ENCODE data around the gene RASAL2. TPM values are rescaled to one million over a fixed set of nuclear protein-coding genes. Genes with fewer than 3 reads are reported as not detected.

Gene RASAL2
- total RNA-seq, 1 donor from 2014 or later: 18.3 TPM

- Mint-ChIP-seq H3K36me3 (peaks cover 3% of the 10 kb centered on the region), H3K4me3 (no peak overlapping the region), H3K27ac (no peak overlapping the region), H3K27me3 (ENCODE audit: insufficient read depth, low read depth) (no peaks in the 10 kb centered on the region), H3K9me3 (peaks cover 7% of the 10 kb centered on the region), H3K4me1 (no peaks in the 10 kb centered on the region)
- Histone ChIP-seq H3K27ac (no peak overlapping the region), H3K4me2 (no peak overlapping the region), H3K27me3 (no peaks in the 10 kb centered on the region), H4K20me1 (ENCODE audit: low read depth) (no peaks in the 10 kb centered on the region), H2AFZ (replicated peaks) (no peak overlapping the region), H3K9me3 (ENCODE audit: low read depth) (no peaks in the 10 kb centered on the region), H3K36me3 (no peaks in the 10 kb centered on the region), H3F3A (ENCODE audit: low read depth) (no peaks in the 10 kb centered on the region), H3K9ac (no peak overlapping the region), H3K4me1 (no peaks in the 10 kb centered on the region), H3K79me2 (ENCODE audit: low read depth) (no peaks in the 10 kb centered on the region), H3K4me3 (no peak overlapping the region)
- no peak for DNase-seq (ENCODE audit: low spot score)
- TF ChIP-seq EZH2phosphoT487 (IDR thresholded peaks at IDR 0.05): no peak
- no peak for TF ChIP-seq CTCF (IDR thresholded peaks at IDR 0.05)
- TF ChIP-seq EZH2 (IDR thresholded peaks at IDR 0.05): no peak
Observed at GRCh38 chr1:178418284-178418955, 324.5 kb downstream of the RASAL2 start.

GRCh38 chr1:178434360-178434759, 340.5 kb downstream of the RASAL2 start:
- Histone ChIP-seq H3K9ac (no peak overlapping the region), H3F3A (ENCODE audit: low read depth) (no peaks in the 10 kb centered on the region), H3K4me3 (no peak overlapping the region), H3K27me3 (no peaks in the 10 kb centered on the region), H3K27ac (no peak overlapping the region), H4K20me1 (ENCODE audit: low read depth) (no peaks in the 10 kb centered on the region), H2AFZ (replicated peaks) (no peak overlapping the region), H3K9me3 (ENCODE audit: low read depth) (no peaks in the 10 kb centered on the region), H3K79me2 (ENCODE audit: low read depth) (no peaks in the 10 kb centered on the region), H3K4me1 (no peaks in the 10 kb centered on the region), H3K36me3 (no peaks in the 10 kb centered on the region), H3K4me2 (no peak overlapping the region)
- Mint-ChIP-seq H3K4me3 (no peak overlapping the region), H3K27ac (no peak overlapping the region), H3K36me3 (no peaks in the 10 kb centered on the region), H3K9me3 (no peaks in the 10 kb centered on the region), H3K27me3 (ENCODE audit: insufficient read depth, low read depth) (no peaks in the 10 kb centered on the region), H3K4me1 (peaks cover 6% of the 10 kb centered on the region)
- no peak for DNase-seq (ENCODE audit: low spot score)
- TF ChIP-seq EZH2phosphoT487 (IDR thresholded peaks at IDR 0.05) (no peak), EZH2 (IDR thresholded peaks at IDR 0.05) (no peak), CTCF (IDR thresholded peaks at IDR 0.05) (no peak)

GRCh38 chr1:178434899-178435435, 341.1 kb downstream of the RASAL2 start:
- Histone ChIP-seq H4K20me1 (ENCODE audit: low read depth) (no peaks in the 10 kb centered on the region), H3F3A (ENCODE audit: low read depth) (no peaks in the 10 kb centered on the region), H3K27me3 (no peaks in the 10 kb centered on the region), H3K4me3 (no peak overlapping the region), H3K27ac (no peak overlapping the region), H3K4me2 (no peak overlapping the region), H3K4me1 (no peaks in the 10 kb centered on the region), H2AFZ (replicated peaks) (no peak overlapping the region), H3K36me3 (no peaks in the 10 kb centered on the region), H3K9me3 (ENCODE audit: low read depth) (no peaks in the 10 kb centered on the region), H3K79me2 (ENCODE audit: low read depth) (no peaks in the 10 kb centered on the region), H3K9ac (no peak overlapping the region)
- DNase-seq (ENCODE audit: low spot score): no peak
- Mint-ChIP-seq H3K9me3 (no peaks in the 10 kb centered on the region), H3K27me3 (ENCODE audit: insufficient read depth, low read depth) (no peaks in the 10 kb centered on the region), H3K4me1 (peaks cover 6% of the 10 kb centered on the region), H3K36me3 (no peaks in the 10 kb centered on the region), H3K27ac (no peak overlapping the region), H3K4me3 (no peak overlapping the region)
- TF ChIP-seq EZH2 (IDR thresholded peaks at IDR 0.05) (no peak), EZH2phosphoT487 (IDR thresholded peaks at IDR 0.05) (no peak), CTCF (IDR thresholded peaks at IDR 0.05) (no peak)

Data from neural progenitor cell (in vitro differentiated cells).